Loucy (cell line): Measurements from ENCODE around the gene DCUN1D3.

Source experiments
- H2AFZ ChIP-seq: fragments of 200-600 bp; sonication (generic); 2 replicates; pipeline ENCODE4 v1.6.0; 2016; ENCODE audit warnings: antibody characterized with exemption, mild to moderate bottlenecking, low read length, moderate library complexity
- H3F3A ChIP-seq: fragments of 200-600 bp; 2 replicates; pipeline ENCODE4 v1.6.0; 2016; ENCODE audit warnings: antibody characterized with exemption, low read depth, mild to moderate bottlenecking
- H3K27me3 ChIP-seq: fragments of 200-600 bp; sonication (generic); 2 replicates; pipeline ENCODE4 v1.6.1; 2014; ENCODE audit warnings: low read length, mild to moderate bottlenecking; ENCODE audit not compliant: insufficient read depth, poor library complexity, severe bottlenecking
- H3K36me3 ChIP-seq: fragments of 200-600 bp; sonication (generic); 2 replicates; pipeline ENCODE4 v1.6.1; 2016; ENCODE audit warnings: low read length; ENCODE audit not compliant: insufficient read depth
- H3K4me1 ChIP-seq: fragments of 200-600 bp; sonication (generic); 2 replicates; pipeline ENCODE4 v1.5.1; 2014; ENCODE audit warnings: low read length, mild to moderate bottlenecking; ENCODE audit not compliant: insufficient read depth, poor library complexity, severe bottlenecking
- H3K4me2 ChIP-seq: fragments of 200-600 bp; sonication (generic); 2 replicates; pipeline ENCODE4 v1.6.0; 2014; ENCODE audit warnings: antibody characterized with exemption, low read length, low read depth, mild to moderate bottlenecking; ENCODE audit not compliant: poor library complexity, severe bottlenecking
- H3K4me3 ChIP-seq: fragments of 200-600 bp; sonication (generic); 2 replicates; pipeline ENCODE4 v1.5.1; 2014; ENCODE audit warnings: low read length, mild to moderate bottlenecking, mixed read lengths; ENCODE audit not compliant: poor library complexity, severe bottlenecking
- H3K79me2 ChIP-seq: fragments of 200-600 bp; sonication (generic); 2 replicates; pipeline ENCODE4 v1.6.1; 2014; ENCODE audit warnings: low read length; ENCODE audit not compliant: insufficient read depth
- H3K9ac ChIP-seq: fragments of 200-600 bp; sonication (generic); 2 replicates; pipeline ENCODE4 v1.6.0; 2014; ENCODE audit warnings: mild to moderate bottlenecking, low read depth, low read length, moderate library complexity; ENCODE audit not compliant: poor library complexity, severe bottlenecking
- H3K9me2 ChIP-seq: fragments of 200-600 bp; sonication (generic); replicated peaks from 2 replicates; pipeline ENCODE4 v1.6.1; 2016; ENCODE audit warnings: low read depth, low read length, mixed read lengths
- H3K9me3 ChIP-seq: fragments of 200-600 bp; sonication (generic); 2 replicates; pipeline ENCODE4 v1.6.1; 2014; ENCODE audit warnings: mild to moderate bottlenecking, antibody characterized with exemption, low read length, low read depth; ENCODE audit not compliant: insufficient read depth
- H4K20me1 ChIP-seq: fragments of 200-600 bp; sonication (generic); 2 replicates; pipeline ENCODE4 v1.6.0; 2014; ENCODE audit warnings: antibody characterized with exemption, low read length, mild to moderate bottlenecking; ENCODE audit not compliant: insufficient read depth, poor library complexity, severe bottlenecking
- CTCF ChIP-seq: fragments of 200-600 bp; sonication (generic); conservative IDR thresholded peaks from 2 replicates; pipeline ENCODE4 v1.5.1; 2014; ENCODE audit warnings: mild to moderate bottlenecking, antibody characterized with exemption, low read length
- EZH2phosphoT487 ChIP-seq: fragments of 200-600 bp; IDR thresholded peaks from 2 replicates; pipeline ENCODE4 v1.6.1; 2018; ENCODE audit warnings: antibody characterized with exemption, mild to moderate bottlenecking, moderate library complexity, borderline replicate concordance

The DCUN1D3 gene

GRCh38 chr16:20897253-20897897 is 2.8 kb downstream of the DCUN1D3 start:
- H3K4me2 ChIP-seq: peak overlapping the region; percentile 93
- TF ChIP-seq CTCF (no peak), EZH2phosphoT487 (no peak)
- H3K4me3 ChIP-seq: peak overlapping the region; percentile 86
- H3K9me3 ChIP-seq: no peaks in the 10 kb centered on the region
- no peaks in the 10 kb centered on the region for H3K27me3 ChIP-seq
- H3K9ac ChIP-seq: peak overlapping the region; percentile 45
- peaks cover 31% of the 10 kb centered on the region for H4K20me1 ChIP-seq
- no peaks in the 10 kb centered on the region for H3K9me2 ChIP-seq
- no peaks in the 10 kb centered on the region for H3K36me3 ChIP-seq
- H3F3A ChIP-seq: no peaks in the 10 kb centered on the region
- H3K79me2 ChIP-seq: peaks cover 85% of the 10 kb centered on the region
- no peak overlapping the region for H2AFZ ChIP-seq
- peaks cover 46% of the 10 kb centered on the region for H3K4me1 ChIP-seq

GRCh38 chr16:20894388-20894787 is 5.8 kb downstream of the DCUN1D3 start:
- Histone ChIP-seq H3K27me3 (no peaks in the 10 kb centered on the region), H3K9me3 (no peaks in the 10 kb centered on the region), H3F3A (no peaks in the 10 kb centered on the region), H3K4me3 (no peak overlapping the region), H3K9ac (no peak overlapping the region), H3K36me3 (peaks cover 2% of the 10 kb centered on the region; the same call in 1 of the 2 replicates), H3K9me2 (no peaks in the 10 kb centered on the region), H3K79me2 (peaks cover 83% of the 10 kb centered on the region), H2AFZ (no peak overlapping the region), H3K4me2 (no peak overlapping the region), H3K4me1 (peaks cover 33% of the 10 kb centered on the region), H4K20me1 (peaks cover 27% of the 10 kb centered on the region)
- TF ChIP-seq CTCF: no peak
- TF ChIP-seq EZH2phosphoT487: no peak

GRCh38 chr16:20889625-20890275 is 10.4 kb downstream of the DCUN1D3 start:
- peaks cover 2% of the 10 kb centered on the region; the same call in 1 of the 2 replicates for H3K36me3 ChIP-seq
- H3K9ac ChIP-seq: no peak overlapping the region
- peaks cover 59% of the 10 kb centered on the region for H3K79me2 ChIP-seq
- H4K20me1 ChIP-seq: peaks cover under 1% of the 10 kb centered on the region
- H3K4me2 ChIP-seq: no peak overlapping the region
- no peaks in the 10 kb centered on the region for H3K9me3 ChIP-seq
- TF ChIP-seq EZH2phosphoT487 (no peak), CTCF (no peak)
- no peak overlapping the region for H3K4me3 ChIP-seq
- no peaks in the 10 kb centered on the region for H3K27me3 ChIP-seq
- no peaks in the 10 kb centered on the region for H3K9me2 ChIP-seq
- no peak overlapping the region for H2AFZ ChIP-seq
- H3F3A ChIP-seq: no peaks in the 10 kb centered on the region
- H3K4me1 ChIP-seq: no peaks in the 10 kb centered on the region
